Measurements from ENCODE around the gene GABPB1. TPM values are rescaled to one million over a fixed set of nuclear protein-coding genes. Genes with fewer than 3 reads are reported as not detected.

GABPB1 gene
- total RNA-seq, 1 experiment from 2014 or later = 45.0 TPM

- no CpG with 5 or more reads among the region's 2 CpGs for WGBS (ENCODE audit: extremely low coverage, insufficient read length, low lambda C conversion rate)
- H3K9me3 ChIP-seq (ENCODE audit: control insufficient read depth, low read depth, low read length) = no peaks in the 10 kb centered on the region
- H2BK15ac ChIP-seq (ENCODE audit: low read depth, low read length) = no peak overlapping the region
- H2BK20ac ChIP-seq (ENCODE audit: low read depth, low read length, poor library complexity, severe bottlenecking) = no peak overlapping the region
- H2AFZ ChIP-seq (ENCODE audit: low read length) = no peak overlapping the region
- H3K23me2 ChIP-seq (ENCODE audit: insufficient read length, low read depth, low read length, poor library complexity, severe bottlenecking) = no peaks in the 10 kb centered on the region
- no peak overlapping the region for H4K5ac ChIP-seq (ENCODE audit: insufficient read length, low read depth, low read length)
- no peaks in the 10 kb centered on the region for H3K4me1 ChIP-seq (ENCODE audit: insufficient read depth, low read length)
- no peak for DNase-seq
- no peak overlapping the region for H2BK12ac ChIP-seq (ENCODE audit: insufficient read length, low read depth, low read length)
- H3K36me3 Mint-ChIP-seq (ENCODE audit: insufficient read depth in 1 of 3, low read depth in 3 of 3) = peaks cover 2 to 39% (median 38%) of the 10 kb centered on the region in 3 experiments; a peak in 6 of 7 replicates
- H3K18ac ChIP-seq (ENCODE audit: insufficient read length, low read depth, low read length) = no peak overlapping the region
- no peak overlapping the region for H2BK5ac ChIP-seq (ENCODE audit: insufficient read length, low read length)
- TF ChIP-seq, protein P1, sequence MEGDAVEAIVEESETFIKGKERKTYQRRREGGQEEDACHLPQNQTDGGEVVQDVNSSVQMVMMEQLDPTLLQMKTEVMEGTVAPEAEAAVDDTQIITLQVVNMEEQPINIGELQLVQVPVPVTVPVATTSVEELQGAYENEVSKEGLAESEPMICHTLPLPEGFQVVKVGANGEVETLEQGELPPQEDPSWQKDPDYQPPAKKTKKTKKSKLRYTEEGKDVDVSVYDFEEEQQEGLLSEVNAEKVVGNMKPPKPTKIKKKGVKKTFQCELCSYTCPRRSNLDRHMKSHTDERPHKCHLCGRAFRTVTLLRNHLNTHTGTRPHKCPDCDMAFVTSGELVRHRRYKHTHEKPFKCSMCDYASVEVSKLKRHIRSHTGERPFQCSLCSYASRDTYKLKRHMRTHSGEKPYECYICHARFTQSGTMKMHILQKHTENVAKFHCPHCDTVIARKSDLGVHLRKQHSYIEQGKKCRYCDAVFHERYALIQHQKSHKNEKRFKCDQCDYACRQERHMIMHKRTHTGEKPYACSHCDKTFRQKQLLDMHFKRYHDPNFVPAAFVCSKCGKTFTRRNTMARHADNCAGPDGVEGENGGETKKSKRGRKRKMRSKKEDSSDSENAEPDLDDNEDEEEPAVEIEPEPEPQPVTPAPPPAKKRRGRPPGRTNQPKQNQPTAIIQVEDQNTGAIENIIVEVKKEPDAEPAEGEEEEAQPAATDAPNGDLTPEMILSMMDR (conservative IDR thresholded peaks at IDR 0.05) = no peak
- no peaks in the 10 kb centered on the region for H3K79me2 ChIP-seq (ENCODE audit: insufficient read depth, low read length)
- H3K4me2 ChIP-seq (ENCODE audit: insufficient read depth, insufficient read length, low read length) = no peak overlapping the region
- no peak overlapping the region for H3K23ac ChIP-seq (ENCODE audit: insufficient read length, low read depth, low read length)
- no peak overlapping the region for H4K8ac ChIP-seq (replicated peaks; ENCODE audit: insufficient read length, low read depth, low read length)
- H2AK5ac ChIP-seq (ENCODE audit: insufficient read length, low read length) = no peak overlapping the region
- no peaks in the 10 kb centered on the region for H3K9me3 Mint-ChIP-seq
- no peak overlapping the region for H3T11ph ChIP-seq (ENCODE audit: low read length)
- no peak overlapping the region for H3K56ac ChIP-seq (ENCODE audit: insufficient read length, low read depth, low read length)
- no peak overlapping the region for H2BK120ac ChIP-seq (ENCODE audit: low read depth, low read length, poor library complexity, severe bottlenecking)
- H3K4me1 Mint-ChIP-seq = no peaks in the 10 kb centered on the region
- H3K79me1 ChIP-seq (ENCODE audit: insufficient read depth, low read depth, low read length, poor library complexity, severe bottlenecking) = no peaks in the 10 kb centered on the region
- no peak overlapping the region for H3K27ac ChIP-seq (ENCODE audit: insufficient read length, low read depth, low read length)
- no peak overlapping the region for H3K4ac ChIP-seq (ENCODE audit: low read depth, low read length)
- H4K20me1 ChIP-seq (ENCODE audit: control insufficient read depth, insufficient read depth, insufficient read length) = no peaks in the 10 kb centered on the region
- H3K9ac ChIP-seq (ENCODE audit: extremely low read depth, insufficient read length, low read length) = no peak overlapping the region
- H3K27me3 Mint-ChIP-seq (ENCODE audit: low read depth) = no peaks in the 10 kb centered on the region
- H3K14ac ChIP-seq (ENCODE audit: insufficient read depth, low read length) = no peak overlapping the region
- H3K27me3 ChIP-seq (ENCODE audit: insufficient read depth, low read length) = no peaks in the 10 kb centered on the region
- no peak overlapping the region; a peak in 1 of 7 replicates for H3K27ac Mint-ChIP-seq
- no peak overlapping the region for H4K91ac ChIP-seq (ENCODE audit: insufficient read length, low read depth, low read length)
- H3K4me3 Mint-ChIP-seq = no peak overlapping the region
Observed at GRCh38 chr15:50298340-50298739, 56.7 kb downstream of the GABPB1 start.
